Hepatic stellate cell (primary cell): ENCODE measurements around the gene ELAVL1.
"Not testable (repeated sequence)": the region's sequence is repeated elsewhere in the genome, so short reads cannot be mapped to it uniquely, and the experiment has no call there.

ENCODE experiments used
- DNase-seq: peaks from one replicate; pipeline ENCODE4 v3.0.0; 2011; ENCODE audit warnings: low spot score

ELAVL1 gene

GRCh38 chr19:8005534-8006256, at the start of gene ELAVL1:
TSS of gene ELAVL1 (minus strand) at chr19:8005641. CDS start at chr19:7991815, 13,826 bp downstream.
- peak; percentile 97 for DNase-seq

GRCh38 chr19:8054169-8054568, 48.7 kb upstream of the ELAVL1 start:
- no peak for DNase-seq

GRCh38 chr19:8052464-8052859, 47.0 kb upstream of the ELAVL1 start, which contains the start of gene CCL25:
TSS of gene CCL25 (plus strand) at chr19:8052760. CDS start at chr19:8053050, 290 bp downstream.
- no peak for DNase-seq

GRCh38 chr19:8050274-8051096, 45.0 kb upstream of the ELAVL1 start:
- no peak for DNase-seq

- DNase-seq: no peak
These were observed 41.2 kb upstream of the ELAVL1 start for GRCh38 chr19:8046569-8047165.

- no peak for DNase-seq
These were observed 40.6 kb upstream of the ELAVL1 start for GRCh38 chr19:8045872-8046568.

- no peak for DNase-seq
These were observed 38.6 kb upstream of the ELAVL1 start for GRCh38 chr19:8044018-8044417.

GRCh38 chr19:8042900-8043299, 37.5 kb upstream of the ELAVL1 start:
- DNase-seq: no peak

- no peak for DNase-seq
These were observed 36.1 kb upstream of the ELAVL1 start for GRCh38 chr19:8041531-8041931.

- DNase-seq: no peak
These were observed 33.8 kb upstream of the ELAVL1 start for GRCh38 chr19:8039231-8039630.

- DNase-seq: no peak
These were observed 33.4 kb upstream of the ELAVL1 start for GRCh38 chr19:8038815-8039214.

GRCh38 chr19:8036434-8037099, 31.1 kb upstream of the ELAVL1 start:
- DNase-seq: no peak

GRCh38 chr19:8034178-8034525, 28.7 kb upstream of the ELAVL1 start:
- DNase-seq: no peak

GRCh38 chr19:8033287-8034177, 28.1 kb upstream of the ELAVL1 start:
- not testable (repeated sequence) for DNase-seq

- DNase-seq: no peak
These were observed 25.5 kb upstream of the ELAVL1 start for GRCh38 chr19:8030960-8031359.

GRCh38 chr19:8028951-8029491, 23.6 kb upstream of the ELAVL1 start:
- DNase-seq: peak; percentile 50

GRCh38 chr19:8025316-8025715, 19.9 kb upstream of the ELAVL1 start:
- no peak for DNase-seq

GRCh38 chr19:8024256-8024655, 18.8 kb upstream of the ELAVL1 start:
- DNase-seq: not testable (repeated sequence)

- DNase-seq: no peak
These were observed 17.9 kb upstream of the ELAVL1 start for GRCh38 chr19:8023371-8023770.

GRCh38 chr19:8022275-8022674, 16.8 kb upstream of the ELAVL1 start:
- DNase-seq: no peak
